HCT116 (cell line): ENCODE results near the gene SH3PXD2A. TPM values are rescaled to one million over a fixed set of nuclear protein-coding genes. Genes with fewer than 3 reads are reported as not detected.
A peak's percentile ranks its signal among the peaks of the same experiment; 100 is the strongest.

Source experiments
- ATAC-seq: fragments of 200-7000 bp; cut with Tn5 transposase; 2 replicates; pipeline ENCODE4 v1.9.1; 2020; ENCODE audit warnings: mild to moderate bottlenecking, moderate library complexity
- BruUV-seq: library from RNA; stranded (reverse); fragments of 400-500 nt; replicated peaks from 2 replicates; lab custom pipeline; 2021; lab: Mats Ljungman, UMichigan
- CTCF ChIA-PET: fragments of 300-600 bp; sonication (Branson Sonifier 250); formaldehyde crosslinking; loops from one replicate; lab custom pipeline; 2021; ENCODE audit warnings: antibody characterized with exemption; lab: Charles Lee
- POLR2A ChIA-PET: fragments of 300-600, 350-600 bp; sonication (Branson Sonifier 250); formaldehyde crosslinking; loops from one replicate; lab custom pipeline; 2021; ENCODE audit warnings: antibody characterized with exemption; lab: Charles Lee
- RAD21 ChIA-PET, 2 experiments: fragments of 300-600 bp; sonication (Branson Sonifier 250); formaldehyde crosslinking; loops; one replicate each; lab custom pipeline; 2023; ENCODE audit warnings: low total read pairs in 2 of 2; ENCODE audit not compliant: uncharacterized antibody in 2 of 2, unreplicated experiment in 2 of 2, low non-redundant PET in 1 of 2; lab: Charles Lee
- DNase-seq: peaks from one replicate; pipeline ENCODE4 v3.0.0-alpha.2; 2010; ENCODE audit warnings: low read depth, low spot score
- H2AFZ ChIP-seq: fragments of 200-600 bp; shearing (Covaris generic), sonication (generic); 2 replicates; pipeline ENCODE4 v1.6.1; 2017; ENCODE audit warnings: low read depth, mixed run types, mixed read lengths, antibody characterized with exemption, low read length; ENCODE audit not compliant: poor library complexity, severe bottlenecking
- H3K27ac ChIP-seq: 2 replicates; pipeline ENCODE4 v1.5.1; 2012; ENCODE audit warnings: low read depth, low read length
- H3K27me3 ChIP-seq: fragments of 200-600 bp; sonication (generic); 2 replicates; pipeline ENCODE4 v1.6.1; 2016; ENCODE audit warnings: mixed run types, low read length, mixed read lengths; ENCODE audit not compliant: insufficient read depth
- H3K36me3 ChIP-seq, 2 experiments: fragments of 200-500 bp in 1 of 2; fragments of 200-600 bp in 1 of 2; sonication (Bioruptor generic) in 1 of 2; sonication (generic) in 1 of 2; 2 replicates each; pipeline versions ENCODE4 v1.5.1 to v1.6.1; 2014 to 2016; ENCODE audit warnings: low read length in 2 of 2, inconsistent platforms in 1 of 2, mixed read lengths in 1 of 2, mixed run types in 1 of 2; ENCODE audit not compliant: insufficient read depth in 2 of 2, control insufficient read depth in 1 of 2
- H3K4me1 ChIP-seq, 2 experiments: fragments of 200-600 bp in 1 of 2; sonication (generic) in 1 of 2; 2 replicates each; pipeline versions ENCODE4 v1.5.1 to v1.6.1; 2012 to 2017; ENCODE audit warnings: low read length in 2 of 2, inconsistent platforms in 1 of 2, mild to moderate bottlenecking in 1 of 2, mixed read lengths in 1 of 2, mixed run types in 1 of 2, moderate library complexity in 1 of 2; ENCODE audit not compliant: insufficient read depth in 2 of 2, control insufficient read depth in 1 of 2
- H3K4me2 ChIP-seq: fragments of 200-600 bp; sonication (generic); 2 replicates; pipeline ENCODE4 v1.6.1; 2017; ENCODE audit warnings: mixed run types, low read length, mixed read lengths
- H3K4me3 ChIP-seq, 2 experiments: fragments of 200-600 bp in 1 of 2; sonication (generic) in 1 of 2; replicated peaks in 1 of 2; 2 replicates each; pipeline ENCODE4 v1.5.1; 2011 to 2016; ENCODE audit warnings: low read length in 2 of 2, control low read depth in 1 of 2, low read depth in 1 of 2, mild to moderate bottlenecking in 1 of 2, mixed read lengths in 1 of 2, mixed run types in 1 of 2
- H3K79me2 ChIP-seq: fragments of 200-600 bp; sonication (generic); 2 replicates; pipeline ENCODE4 v1.6.1; 2017; ENCODE audit warnings: mild to moderate bottlenecking, mixed run types, low read length, moderate library complexity, mixed read lengths; ENCODE audit not compliant: insufficient read depth
- H3K9ac ChIP-seq: fragments of 200-600 bp; sonication (generic); 2 replicates; pipeline ENCODE4 v1.6.1; 2016; ENCODE audit warnings: low read length, mixed read lengths
- H3K9me2 ChIP-seq: fragments of 200-600 bp; sonication (generic), shearing (Covaris generic); 2 replicates; pipeline ENCODE4 v1.6.1; 2017; ENCODE audit warnings: mixed run types, mild to moderate bottlenecking, moderate library complexity; ENCODE audit not compliant: insufficient read depth
- H3K9me3 ChIP-seq, 2 experiments: fragments of 200-500 bp in 1 of 2; fragments of 200-600 bp in 1 of 2; sonication (Bioruptor generic) in 1 of 2; sonication (generic) in 1 of 2; 2 replicates each; pipeline ENCODE4 v1.6.1; 2014 to 2017; ENCODE audit warnings: low read length in 2 of 2, mixed read lengths in 2 of 2, inconsistent platforms in 1 of 2, low read depth in 1 of 2, mild to moderate bottlenecking in 1 of 2, mixed run types in 1 of 2, moderate library complexity in 1 of 2; ENCODE audit not compliant: control insufficient read depth in 1 of 2, insufficient read depth in 1 of 2
- H4K20me1 ChIP-seq: fragments of 200-600 bp; sonication (generic), shearing (Covaris generic); 2 replicates; pipeline ENCODE4 v1.6.1; 2017; ENCODE audit warnings: mixed run types, mild to moderate bottlenecking, moderate library complexity; ENCODE audit not compliant: insufficient read depth
- ATF3 ChIP-seq: IDR thresholded peaks from 2 replicates; pipeline ENCODE4 v1.6.1; 2012
- CBX3 ChIP-seq: IDR thresholded peaks from 2 replicates; pipeline ENCODE4 v1.6.1; 2012; ENCODE audit warnings: low read depth
- CEBPB ChIP-seq: IDR thresholded peaks from 2 replicates; pipeline ENCODE4 v1.6.1; 2012; ENCODE audit warnings: low read depth
- EGR1 ChIP-seq: IDR thresholded peaks from 2 replicates; pipeline ENCODE4 v1.6.1; 2012; ENCODE audit warnings: low read depth
- ELF1 ChIP-seq: IDR thresholded peaks from 2 replicates; pipeline ENCODE4 v1.6.1; 2012; ENCODE audit warnings: low read depth, borderline replicate concordance
- EZH2 ChIP-seq: fragments of 200-600 bp; sonication (generic); IDR thresholded peaks from 2 replicates; pipeline ENCODE4 v1.6.1; 2017; ENCODE audit warnings: antibody characterized with exemption, mixed run types
- EZH2phosphoT487 ChIP-seq: fragments of 200-600 bp; IDR thresholded peaks from 2 replicates; pipeline ENCODE4 v1.6.1; 2018; ENCODE audit warnings: antibody characterized with exemption, borderline replicate concordance
- FOSL1 ChIP-seq: IDR thresholded peaks from 2 replicates; pipeline ENCODE4 v1.6.1; 2012; ENCODE audit warnings: low read depth
- JUND ChIP-seq: IDR thresholded peaks from 2 replicates; pipeline ENCODE4 v1.6.1; 2012
- MAX ChIP-seq: IDR thresholded peaks from 2 replicates; pipeline ENCODE4 v1.6.1; 2012
- POLR2A ChIP-seq: IDR thresholded peaks from 2 replicates; pipeline ENCODE4 v1.7.0; 2011; ENCODE audit warnings: borderline replicate concordance; ENCODE audit not compliant: insufficient read depth, insufficient read length; ENCODE audit errors: extremely low read depth
- RAD21 ChIP-seq: IDR thresholded peaks from 2 replicates; pipeline ENCODE4 v1.6.1; 2012; ENCODE audit warnings: low read depth, mild to moderate bottlenecking
- REST ChIP-seq: IDR thresholded peaks from 2 replicates; pipeline ENCODE4 v1.6.1; 2012; ENCODE audit warnings: low read depth
- SIN3A ChIP-seq: IDR thresholded peaks from 2 replicates; pipeline ENCODE4 v1.6.1; 2012; ENCODE audit warnings: low read depth
- SP1 ChIP-seq: IDR thresholded peaks from 2 replicates; pipeline ENCODE4 v1.6.1; 2012; ENCODE audit warnings: low read depth
- SRF ChIP-seq: IDR thresholded peaks from 2 replicates; pipeline ENCODE4 v1.6.1; 2012; ENCODE audit warnings: low read depth
- TCF7L2 ChIP-seq: IDR thresholded peaks from 2 replicates; pipeline ENCODE4 v1.7.0; 2011; ENCODE audit warnings: borderline replicate concordance, inconsistent platforms; ENCODE audit not compliant: insufficient read depth, insufficient read length; ENCODE audit errors: extremely low read depth
- YY1 ChIP-seq: IDR thresholded peaks from 2 replicates; pipeline ENCODE4 v1.6.1; 2011; ENCODE audit warnings: low read length, low read depth, moderate library complexity, mild to moderate bottlenecking; ENCODE audit not compliant: insufficient replicate concordance; ENCODE audit errors: extremely low read depth
- ZBTB33 ChIP-seq: IDR thresholded peaks from 2 replicates; pipeline ENCODE4 v1.6.1; 2011; ENCODE audit warnings: mild to moderate bottlenecking, low read length, moderate library complexity; ENCODE audit not compliant: insufficient replicate concordance; ENCODE audit errors: extremely low read depth
- ZFX ChIP-seq: fragments of 450-650 bp; IDR thresholded peaks from 2 replicates; pipeline ENCODE4 v1.6.1; 2017
- ZNF274 ChIP-seq: fragments of 200-500 bp; sonication (Bioruptor generic); IDR thresholded peaks from 2 replicates; pipeline ENCODE4 v1.6.1; 2014; ENCODE audit warnings: mild to moderate bottlenecking, low read depth, low read length, inconsistent platforms
- intact Hi-C: fragments of 100-400 bp; cut with micrococcal nuclease; formaldehyde crosslinking; loops from 2 replicates; pipeline ENCODE4 v1.10.0; 2022
- total RNA-seq: library from RNA; stranded (reverse); gene quantifications from one replicate; pipeline ENCODE4 v1.2.1, GENCODE V29; 2021; ENCODE audit not compliant: unreplicated experiment

The SH3PXD2A gene
- total RNA-seq, 1 experiment from 2014 or later, result 8.7 TPM

- Histone ChIP-seq H2AFZ (peak overlapping the region; percentile 83), H3K9ac (no peak overlapping the region), H3K27me3 (peaks cover 4% of the 10 kb centered on the region; the same call in 1 of the 2 replicates), H3K9me3 (no peaks in the 10 kb centered on the region), H3K36me3 (no peaks in the 10 kb centered on the region), H3K4me2 (no peak overlapping the region), H4K20me1 (no peaks in the 10 kb centered on the region), H3K4me3 (no peak overlapping the region), H3K27ac (no peak overlapping the region), H3K79me2 (no peaks in the 10 kb centered on the region), H3K9me2 (no peaks in the 10 kb centered on the region), H3K4me1 (peaks cover 0 to 15% of the 10 kb centered on the region in 2 experiments; a peak in 1 of 4 replicates)
- DNase-seq (peak; percentile 42), ATAC-seq (peak; percentile 97)
- ChIA-PET RAD21 (no interaction called here), POLR2A (interaction anchor here (1.1 kb wide), 1 partner anchor 10 kb away, joined by 3 read pairs; no protein-coding TSS in a partner anchor), CTCF (interaction anchor here (0.6 to 3.6 kb wide), 19 partner anchors 8 to 267 kb away, joined by 3 to 19 read pairs (median 4); no protein-coding TSS in a partner anchor)
- intact Hi-C loops, result loop anchor here (2.0 kb wide), 1 partner anchor 58 kb away; no protein-coding TSS in a partner anchor
- no TSS peak for BruUV-seq
- TF ChIP-seq EGR1, result no peak
- no peak for TF ChIP-seq TCF7L2
- TF ChIP-seq ATF3, result no peak
- no peak for TF ChIP-seq FOSL1
- no peak for TF ChIP-seq POLR2A
- TF ChIP-seq EZH2, result no peak
- peak; percentile 12; the same call in 1 of the 2 replicates for TF ChIP-seq ZFX
- TF ChIP-seq ZNF274, result no peak
- no peak for TF ChIP-seq CEBPB
- no peak for TF ChIP-seq ZBTB33
- no peak for TF ChIP-seq CBX3
- TF ChIP-seq YY1, result peak; percentile 21
- TF ChIP-seq SIN3A, result no peak
- no peak for TF ChIP-seq SP1
- no peak for TF ChIP-seq EZH2phosphoT487
- TF ChIP-seq ELF1, result no peak
- TF ChIP-seq REST, result no peak
- peak; percentile 91 for TF ChIP-seq RAD21
- TF ChIP-seq MAX, result no peak
- no peak for TF ChIP-seq SRF
- TF ChIP-seq JUND, result no peak
Measured at GRCh38 chr10:103564776-103565520, 290.4 kb downstream of the SH3PXD2A start.
